ENCODE results near the gene CALCOCO1.

The CALCOCO1 gene, protein sequence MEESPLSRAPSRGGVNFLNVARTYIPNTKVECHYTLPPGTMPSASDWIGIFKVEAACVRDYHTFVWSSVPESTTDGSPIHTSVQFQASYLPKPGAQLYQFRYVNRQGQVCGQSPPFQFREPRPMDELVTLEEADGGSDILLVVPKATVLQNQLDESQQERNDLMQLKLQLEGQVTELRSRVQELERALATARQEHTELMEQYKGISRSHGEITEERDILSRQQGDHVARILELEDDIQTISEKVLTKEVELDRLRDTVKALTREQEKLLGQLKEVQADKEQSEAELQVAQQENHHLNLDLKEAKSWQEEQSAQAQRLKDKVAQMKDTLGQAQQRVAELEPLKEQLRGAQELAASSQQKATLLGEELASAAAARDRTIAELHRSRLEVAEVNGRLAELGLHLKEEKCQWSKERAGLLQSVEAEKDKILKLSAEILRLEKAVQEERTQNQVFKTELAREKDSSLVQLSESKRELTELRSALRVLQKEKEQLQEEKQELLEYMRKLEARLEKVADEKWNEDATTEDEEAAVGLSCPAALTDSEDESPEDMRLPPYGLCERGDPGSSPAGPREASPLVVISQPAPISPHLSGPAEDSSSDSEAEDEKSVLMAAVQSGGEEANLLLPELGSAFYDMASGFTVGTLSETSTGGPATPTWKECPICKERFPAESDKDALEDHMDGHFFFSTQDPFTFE

DNA sequence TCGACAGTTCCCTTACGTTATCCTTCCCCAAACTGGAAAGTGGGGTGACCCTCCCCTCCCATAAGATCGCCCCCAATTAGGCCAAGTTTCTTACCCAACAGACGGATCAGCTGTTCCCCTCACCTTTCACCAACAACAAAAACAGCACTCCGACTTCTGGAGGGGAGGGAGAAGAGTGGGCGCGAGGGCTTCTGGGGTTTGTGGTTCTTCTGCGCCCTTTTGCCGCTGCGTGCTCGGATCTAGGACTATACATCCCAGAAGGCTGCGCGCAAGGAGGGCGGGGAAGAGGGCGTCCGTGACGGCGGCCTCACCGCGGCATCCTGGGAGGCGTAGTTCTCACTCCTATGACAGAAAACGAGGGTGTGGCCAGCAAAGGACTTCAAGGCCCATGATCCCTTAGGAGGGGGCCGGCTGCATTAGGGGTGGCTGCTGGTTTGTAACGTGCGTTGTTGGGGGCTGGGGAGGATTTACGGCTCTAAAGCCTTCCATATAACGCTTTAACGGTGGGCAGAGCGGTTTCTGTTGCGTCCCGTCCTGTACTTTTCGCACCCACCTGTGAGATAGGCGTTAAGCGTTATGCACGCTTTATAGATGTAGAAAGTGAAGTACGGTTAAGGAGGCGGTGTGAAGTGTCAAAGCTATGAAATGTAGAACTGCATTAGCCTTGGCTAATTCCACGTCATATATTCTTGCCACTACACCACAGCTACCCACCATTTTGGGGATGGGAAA lies at the start of gene CALCOCO1:
CALCOCO1 (minus strand) TSS at position 143 of the 732 bp plus-strand sequence. CDS start 2,210 bp downstream, outside the sequence.
- Histone ChIP-seq H3K4me3 (ENCODE audit: low read length) (peak within 1 kb of the TSS; percentile 77), H4K20me1 (ENCODE audit: insufficient read depth, low read length) (no peaks in the 10 kb centered on the region), H3K9me2 (replicated peaks; ENCODE audit: insufficient read depth, low read length) (no peaks in the 10 kb centered on the region), H3K27ac (ENCODE audit: low read length) (no peak within 1 kb of the TSS; the same call in 1 of the 2 replicates), H3F3A (ENCODE audit: insufficient read depth, low read length) (peaks cover 7% of the 10 kb centered on the region), H3K4me1 (ENCODE audit: low read length) (peaks cover 20% of the 10 kb centered on the region), H3K9me3 (replicated peaks; ENCODE audit: insufficient read depth, low read length) (no peaks in the 10 kb centered on the region), H3K4me2 (ENCODE audit: low read depth, low read length) (peak within 1 kb of the TSS; percentile 82), H3K27me3 (replicated peaks; ENCODE audit: insufficient read depth, low read length) (no peaks in the 10 kb centered on the region), H2AFZ (ENCODE audit: low read length) (peak within 1 kb of the TSS; percentile 71), H3K79me2 (ENCODE audit: low read length) (peaks cover 16% of the 10 kb centered on the region; the same call in 1 of the 2 replicates), H3K9ac (ENCODE audit: low read length) (peak within 1 kb of the TSS; percentile 49; the same call in 1 of the 2 replicates), H3K36me3 (replicated peaks; ENCODE audit: insufficient read depth, low read length) (no peaks in the 10 kb centered on the region)
- peak; percentile 99 for DNase-seq
- TF ChIP-seq EZH2 (optimal IDR thresholded peaks at IDR 0.05; ENCODE audit: low read depth, low read length) (no peak), EZH2phosphoT487 (IDR thresholded peaks at IDR 0.05; ENCODE audit: low read length) (no peak)
- TF ChIP-seq, protein P1, sequence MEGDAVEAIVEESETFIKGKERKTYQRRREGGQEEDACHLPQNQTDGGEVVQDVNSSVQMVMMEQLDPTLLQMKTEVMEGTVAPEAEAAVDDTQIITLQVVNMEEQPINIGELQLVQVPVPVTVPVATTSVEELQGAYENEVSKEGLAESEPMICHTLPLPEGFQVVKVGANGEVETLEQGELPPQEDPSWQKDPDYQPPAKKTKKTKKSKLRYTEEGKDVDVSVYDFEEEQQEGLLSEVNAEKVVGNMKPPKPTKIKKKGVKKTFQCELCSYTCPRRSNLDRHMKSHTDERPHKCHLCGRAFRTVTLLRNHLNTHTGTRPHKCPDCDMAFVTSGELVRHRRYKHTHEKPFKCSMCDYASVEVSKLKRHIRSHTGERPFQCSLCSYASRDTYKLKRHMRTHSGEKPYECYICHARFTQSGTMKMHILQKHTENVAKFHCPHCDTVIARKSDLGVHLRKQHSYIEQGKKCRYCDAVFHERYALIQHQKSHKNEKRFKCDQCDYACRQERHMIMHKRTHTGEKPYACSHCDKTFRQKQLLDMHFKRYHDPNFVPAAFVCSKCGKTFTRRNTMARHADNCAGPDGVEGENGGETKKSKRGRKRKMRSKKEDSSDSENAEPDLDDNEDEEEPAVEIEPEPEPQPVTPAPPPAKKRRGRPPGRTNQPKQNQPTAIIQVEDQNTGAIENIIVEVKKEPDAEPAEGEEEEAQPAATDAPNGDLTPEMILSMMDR (IDR thresholded peaks at IDR 0.05; ENCODE audit: low read length), result no peak

DNA sequence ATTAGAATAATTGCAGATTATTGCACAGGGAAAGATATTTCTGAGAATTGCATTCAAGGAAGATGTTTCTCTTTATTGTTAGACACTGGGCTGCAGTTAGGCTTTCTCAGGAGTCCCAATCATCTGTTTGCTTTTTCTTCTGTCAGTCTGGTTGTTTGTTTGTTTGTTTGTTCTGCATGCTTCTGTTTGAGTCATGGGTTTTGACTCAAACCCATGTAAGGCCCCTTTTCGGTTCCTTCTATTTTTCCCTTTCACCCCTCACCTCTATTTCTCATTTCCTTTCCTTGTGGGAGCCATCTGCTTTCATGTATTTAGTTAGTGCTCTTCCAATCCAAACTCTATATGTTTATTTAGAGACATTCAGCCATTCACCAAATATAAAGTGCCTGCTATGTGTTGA lies 49.6 kb upstream of the CALCOCO1 start:
- Histone ChIP-seq H3K4me3 (ENCODE audit: low read length) (no peak overlapping the region), H3K9me2 (replicated peaks; ENCODE audit: insufficient read depth, low read length) (no peaks in the 10 kb centered on the region), H2AFZ (ENCODE audit: low read length) (no peak overlapping the region), H3K36me3 (replicated peaks; ENCODE audit: insufficient read depth, low read length) (no peaks in the 10 kb centered on the region), H3K9ac (ENCODE audit: low read length) (no peak overlapping the region), H3K4me2 (ENCODE audit: low read depth, low read length) (no peak overlapping the region), H3K27me3 (replicated peaks; ENCODE audit: insufficient read depth, low read length) (no peaks in the 10 kb centered on the region), H4K20me1 (ENCODE audit: insufficient read depth, low read length) (no peaks in the 10 kb centered on the region), H3K79me2 (ENCODE audit: low read length) (no peaks in the 10 kb centered on the region), H3F3A (ENCODE audit: insufficient read depth, low read length) (no peaks in the 10 kb centered on the region), H3K4me1 (ENCODE audit: low read length) (no peaks in the 10 kb centered on the region), H3K9me3 (replicated peaks; ENCODE audit: insufficient read depth, low read length) (no peaks in the 10 kb centered on the region), H3K27ac (ENCODE audit: low read length) (no peak overlapping the region)
- no peak for DNase-seq
- TF ChIP-seq, protein P1 (IDR thresholded peaks at IDR 0.05; ENCODE audit: low read length), result no peak

DNA sequence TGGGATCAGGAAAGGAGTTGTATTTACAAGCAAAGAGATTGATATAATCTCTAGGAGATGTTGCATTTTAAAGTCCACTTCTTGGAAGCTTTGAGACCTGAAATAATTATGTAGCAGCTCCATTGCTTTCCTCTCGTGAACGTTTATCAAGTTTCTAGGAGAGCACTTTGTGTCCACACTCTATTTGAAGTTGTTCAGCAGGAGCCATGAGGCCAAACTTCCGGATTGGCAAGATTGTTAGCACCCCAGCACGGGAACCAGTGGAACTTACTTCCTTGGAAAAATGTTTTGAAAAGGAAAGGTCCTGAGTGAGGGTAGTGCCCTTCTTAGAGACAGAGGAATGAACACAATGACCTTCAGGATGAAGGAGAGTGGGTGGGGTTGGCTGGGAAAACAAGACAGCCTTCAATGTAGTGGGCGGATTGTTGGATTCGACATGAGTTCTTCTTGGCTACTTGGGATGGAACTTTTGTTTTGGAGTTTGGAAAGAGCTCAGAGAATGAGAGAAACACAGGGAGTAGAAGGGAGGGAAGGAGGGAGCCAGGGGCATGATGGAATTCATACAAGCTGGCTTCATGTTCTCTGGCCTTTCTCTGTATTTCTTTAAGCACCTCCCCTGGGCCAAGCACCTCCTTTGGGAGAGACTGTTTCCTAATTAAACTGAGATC lies 48.4 kb upstream of the CALCOCO1 start:
- no peaks in the 10 kb centered on the region for H4K20me1 ChIP-seq (ENCODE audit: insufficient read depth, low read length)
- no peaks in the 10 kb centered on the region for H3K9me3 ChIP-seq (replicated peaks; ENCODE audit: insufficient read depth, low read length)
- no peaks in the 10 kb centered on the region for H3F3A ChIP-seq (ENCODE audit: insufficient read depth, low read length)
- DNase-seq, result no peak
- H3K27ac ChIP-seq (ENCODE audit: low read length), result no peak overlapping the region
- H2AFZ ChIP-seq (ENCODE audit: low read length), result no peak overlapping the region
- no peaks in the 10 kb centered on the region for H3K27me3 ChIP-seq (replicated peaks; ENCODE audit: insufficient read depth, low read length)
- no peaks in the 10 kb centered on the region for H3K79me2 ChIP-seq (ENCODE audit: low read length)
- no peak overlapping the region for H3K9ac ChIP-seq (ENCODE audit: low read length)
- H3K9me2 ChIP-seq (replicated peaks; ENCODE audit: insufficient read depth, low read length), result no peaks in the 10 kb centered on the region
- no peaks in the 10 kb centered on the region for H3K36me3 ChIP-seq (replicated peaks; ENCODE audit: insufficient read depth, low read length)
- no peak overlapping the region for H3K4me2 ChIP-seq (ENCODE audit: low read depth, low read length)
- no peaks in the 10 kb centered on the region for H3K4me1 ChIP-seq (ENCODE audit: low read length)
- H3K4me3 ChIP-seq (ENCODE audit: low read length), result no peak overlapping the region
- no peak for TF ChIP-seq EZH2 (optimal IDR thresholded peaks at IDR 0.05; ENCODE audit: low read depth, low read length)
- no peak for TF ChIP-seq EZH2phosphoT487 (IDR thresholded peaks at IDR 0.05; ENCODE audit: low read length)
- TF ChIP-seq, protein P1 (IDR thresholded peaks at IDR 0.05; ENCODE audit: low read length), result no peak

All from MM.1S (cell line).